HG03520 (cell line): Measurements from ENCODE around the gene TNFAIP8L3.

Source experiments
- ATAC-seq: cut with Tn5 transposase; IDR thresholded peaks from one replicate; pipeline ENCODE4 v1.9.1; 2021; ENCODE audit warnings: mild to moderate bottlenecking, moderate library complexity; ENCODE audit not compliant: unreplicated experiment

Gene TNFAIP8L3

GRCh38 chr15:51090753-51091152 lies 4.0 kb downstream of the TNFAIP8L3 start:
- no peak for ATAC-seq

- no peak for ATAC-seq
These were observed 4.8 kb downstream of the TNFAIP8L3 start for GRCh38 chr15:51089699-51090453.

- ATAC-seq, result no peak
These were observed 5.7 kb downstream of the TNFAIP8L3 start for GRCh38 chr15:51089041-51089440.

- no peak for ATAC-seq
These were observed 6.1 kb downstream of the TNFAIP8L3 start for GRCh38 chr15:51088585-51088984.

GRCh38 chr15:51087513-51087912 lies 7.2 kb downstream of the TNFAIP8L3 start:
- no peak for ATAC-seq

GRCh38 chr15:51086409-51086808 lies 8.3 kb downstream of the TNFAIP8L3 start:
- ATAC-seq, result no peak

GRCh38 chr15:51085764-51086163 lies 8.9 kb downstream of the TNFAIP8L3 start:
- ATAC-seq, result no peak

GRCh38 chr15:51083641-51084166 lies 11.0 kb downstream of the TNFAIP8L3 start:
- no peak for ATAC-seq

GRCh38 chr15:51082246-51082645 lies 12.5 kb downstream of the TNFAIP8L3 start:
- no peak for ATAC-seq

- ATAC-seq, result no peak
These were observed 14.4 kb downstream of the TNFAIP8L3 start for GRCh38 chr15:51080286-51080685.

GRCh38 chr15:51079226-51079625 lies 15.5 kb downstream of the TNFAIP8L3 start:
- no peak for ATAC-seq

GRCh38 chr15:51077221-51078153 lies 17.2 kb downstream of the TNFAIP8L3 start:
- ATAC-seq, result peak; percentile 68

- no peak for ATAC-seq
These were observed 18.0 kb downstream of the TNFAIP8L3 start for GRCh38 chr15:51076524-51077220.

- ATAC-seq, result no peak
These were observed 18.7 kb downstream of the TNFAIP8L3 start for GRCh38 chr15:51075826-51076523.

- ATAC-seq, result no peak
These were observed 19.3 kb downstream of the TNFAIP8L3 start for GRCh38 chr15:51075364-51075763.

GRCh38 chr15:51074926-51075325 lies 19.8 kb downstream of the TNFAIP8L3 start:
- ATAC-seq, result no peak

- ATAC-seq, result no peak
These were observed 23.1 kb downstream of the TNFAIP8L3 start for GRCh38 chr15:51071578-51071977.

- no peak for ATAC-seq
These were observed 24.7 kb downstream of the TNFAIP8L3 start for GRCh38 chr15:51069983-51070382.

- no peak for ATAC-seq
These were observed 27.2 kb downstream of the TNFAIP8L3 start for GRCh38 chr15:51067510-51067909.

GRCh38 chr15:51065781-51066180 lies 28.9 kb downstream of the TNFAIP8L3 start:
- no peak for ATAC-seq
